GM23338 (cell line): ENCODE results near the gene ALG10B. TPM values are rescaled to one million over a fixed set of nuclear protein-coding genes. Genes with fewer than 3 reads are reported as not detected.
"Not testable (repeated sequence)": the region's sequence is repeated elsewhere in the genome, so short reads cannot be mapped to it uniquely, and the experiment has no call there.

Source experiments
- ATAC-seq: fragments of 200-7000 bp; cut with Tn5 transposase; 3 replicates; pipeline ENCODE4 v1.9.1; 2020
- DNase-seq: peaks from one replicate; pipeline ENCODE4 v3.0.0-alpha.2; 2015; ENCODE audit warnings: low spot score
- H2AFZ ChIP-seq: fragments of 200-600 bp; sonication (generic); 2 replicates; pipeline ENCODE4 v1.8.0; 2016; ENCODE audit warnings: antibody characterized with exemption, mild to moderate bottlenecking, moderate library complexity
- H3F3A ChIP-seq: fragments of 200-600 bp; sonication (generic); replicated peaks from 2 replicates; pipeline ENCODE4 v1.8.0; 2017; ENCODE audit warnings: antibody characterized with exemption, mixed run types, low read depth
- H3K27ac ChIP-seq: fragments of 200-600 bp; sonication (generic); 2 replicates; pipeline ENCODE4 v1.6.1; 2016; ENCODE audit warnings: low read depth
- H3K27me3 ChIP-seq: fragments of 200-600 bp; sonication (generic); 2 replicates; pipeline ENCODE4 v1.8.0; 2016; ENCODE audit warnings: mild to moderate bottlenecking, mixed run types, moderate library complexity; ENCODE audit not compliant: insufficient read depth
- H3K36me3 ChIP-seq: fragments of 200-600 bp; sonication (generic); 2 replicates; pipeline ENCODE4 v1.8.0; 2016; ENCODE audit warnings: mild to moderate bottlenecking; ENCODE audit not compliant: insufficient read depth
- H3K4me1 ChIP-seq: fragments of 200-600 bp; sonication (generic); 2 replicates; pipeline ENCODE4 v1.8.0; 2016; ENCODE audit warnings: mild to moderate bottlenecking, moderate library complexity; ENCODE audit not compliant: insufficient read depth
- H3K4me2 ChIP-seq: fragments of 200-600 bp; sonication (generic); 2 replicates; pipeline ENCODE4 v1.7.1; 2017; ENCODE audit warnings: mixed run types
- H3K4me3 ChIP-seq: fragments of 200-600 bp; sonication (generic); 2 replicates; pipeline ENCODE4 v1.6.1; 2016; ENCODE audit warnings: mixed run types
- H3K79me2 ChIP-seq: fragments of 200-600 bp; sonication (generic); replicated peaks from 2 replicates; pipeline ENCODE4 v1.8.0; 2017; ENCODE audit warnings: mild to moderate bottlenecking; ENCODE audit not compliant: insufficient read depth
- H3K9me2 ChIP-seq: fragments of 200-600 bp; sonication (generic); 2 replicates; pipeline ENCODE4 v1.8.0; 2017; ENCODE audit not compliant: insufficient read depth
- H4K20me1 ChIP-seq: fragments of 200-600 bp; sonication (generic); replicated peaks from 2 replicates; pipeline ENCODE4 v1.8.0; 2017; ENCODE audit warnings: mild to moderate bottlenecking; ENCODE audit not compliant: insufficient read depth
- H3K27ac Mint-ChIP-seq: 2 replicates; pipeline ENCODE4 v1.8.0; 2020; ENCODE audit warnings: inconsistent platforms, mild to moderate bottlenecking, moderate library complexity, mixed read lengths
- H3K27me3 Mint-ChIP-seq: 3 replicates; pipeline ENCODE4 v1.8.0; 2022; ENCODE audit warnings: low read depth, mild to moderate bottlenecking, moderate library complexity, mixed read lengths, inconsistent platforms; ENCODE audit not compliant: insufficient read depth, poor library complexity
- H3K36me3 Mint-ChIP-seq: 3 replicates; pipeline ENCODE4 v1.8.0; 2021; ENCODE audit warnings: low read depth, mild to moderate bottlenecking, inconsistent platforms, moderate library complexity, mixed read lengths
- H3K4me1 Mint-ChIP-seq: 3 replicates; pipeline ENCODE4 v1.8.0; 2020; ENCODE audit warnings: mild to moderate bottlenecking, inconsistent platforms, mixed read lengths
- H3K4me3 Mint-ChIP-seq: 3 replicates; pipeline ENCODE4 v1.8.0; 2021; ENCODE audit warnings: moderate library complexity, mild to moderate bottlenecking, inconsistent platforms, mixed read lengths
- H3K9me3 Mint-ChIP-seq: 3 replicates; pipeline ENCODE4 v1.8.0; 2020; ENCODE audit warnings: moderate library complexity, mild to moderate bottlenecking, inconsistent platforms, mixed read lengths
- CREB1 ChIP-seq: fragments of 250-450 bp; sonication (Bioruptor Pico); IDR thresholded peaks from 2 replicates; pipeline ENCODE4 v1.5.0; 2020; ENCODE audit warnings: low read depth, mild to moderate bottlenecking, moderate library complexity
- EZH2phosphoT487 ChIP-seq: fragments of 200-600 bp; sonication (generic); IDR thresholded peaks from one replicate; pipeline ENCODE4 v1.8.1; 2018; ENCODE audit warnings: antibody characterized with exemption; ENCODE audit not compliant: unreplicated experiment
- JUNB ChIP-seq: IDR thresholded peaks from one replicate; pipeline ENCODE4 v1.6.1; 2016; ENCODE audit warnings: antibody characterized with exemption; ENCODE audit not compliant: unreplicated experiment
- ZNF114 ChIP-seq: fragments of 250-450 bp; sonication (Bioruptor Pico); IDR thresholded peaks from 2 replicates; pipeline ENCODE4 v1.5.0; 2020; ENCODE audit warnings: mild to moderate bottlenecking, moderate library complexity
- polyA plus RNA-seq: library from polyadenylated mRNA; unstranded; fragments of >200 nt; fragmentation: Nextera tagmentation; extraction: Ambion mirVana; gene quantifications from 2 replicates; pipeline ENCODE4 v1.2.1, GENCODE V29; 2016
- total RNA-seq: library from RNA; depleted of rRNA; stranded (reverse); fragments of >200 nt; shearing (Covaris generic); gene quantifications from 2 replicates; pipeline ENCODE4 v1.2.3, GENCODE V29; 2014
- TF ChIP-seq, protein P1 (sequence below): IDR thresholded peaks from one replicate; pipeline ENCODE4 v1.6.1; 2018; ENCODE audit warnings: antibody characterized with exemption; ENCODE audit not compliant: unreplicated experiment

Gene ALG10B
- total and polyA plus RNA-seq, 2 experiments from 2014 or later: 0.44 to 4.0 TPM

DNA sequence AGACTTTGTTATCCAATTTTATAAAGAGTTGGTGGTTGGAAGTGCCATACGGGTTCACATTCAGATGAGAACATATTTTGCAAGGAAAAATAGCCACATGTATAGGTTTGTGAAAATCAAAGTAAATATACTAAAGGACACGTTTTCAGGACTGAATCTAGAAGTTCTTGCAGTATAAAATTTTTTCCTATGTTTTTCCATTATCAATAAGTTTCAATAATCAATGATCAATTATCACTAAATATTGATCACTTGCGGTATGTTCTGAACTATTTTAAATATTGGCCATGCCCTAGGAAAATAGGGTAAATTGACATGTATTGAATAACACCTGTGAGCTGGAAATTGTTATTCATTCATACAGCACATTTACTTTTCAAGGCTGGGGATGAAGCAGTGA is 25.9 kb downstream of the ALG10B start:
- Histone ChIP-seq H3F3A (no peaks in the 10 kb centered on the region), H4K20me1 (no peaks in the 10 kb centered on the region), H3K79me2 (no peaks in the 10 kb centered on the region), H3K4me1 (no peaks in the 10 kb centered on the region), H3K36me3 (no peaks in the 10 kb centered on the region), H3K27me3 (no peaks in the 10 kb centered on the region), H3K27ac (no peak overlapping the region), H3K4me3 (no peak overlapping the region), H2AFZ (no peak overlapping the region), H3K4me2 (no peak overlapping the region), H3K9me2 (no peaks in the 10 kb centered on the region)
- Mint-ChIP-seq H3K36me3 (peaks cover 38% of the 10 kb centered on the region), H3K9me3 (peaks cover 46% of the 10 kb centered on the region), H3K27me3 (peaks cover 1% of the 10 kb centered on the region), H3K4me1 (peaks cover 9% of the 10 kb centered on the region), H3K4me3 (no peak overlapping the region), H3K27ac (no peak overlapping the region)
- ATAC-seq (no peak), DNase-seq (no peak)
- TF ChIP-seq CREB1 (no peak), ZNF114 (CRISPR knock-in tag) (no peak), EZH2phosphoT487 (no peak), JUNB (no peak)
- TF ChIP-seq, protein P1, sequence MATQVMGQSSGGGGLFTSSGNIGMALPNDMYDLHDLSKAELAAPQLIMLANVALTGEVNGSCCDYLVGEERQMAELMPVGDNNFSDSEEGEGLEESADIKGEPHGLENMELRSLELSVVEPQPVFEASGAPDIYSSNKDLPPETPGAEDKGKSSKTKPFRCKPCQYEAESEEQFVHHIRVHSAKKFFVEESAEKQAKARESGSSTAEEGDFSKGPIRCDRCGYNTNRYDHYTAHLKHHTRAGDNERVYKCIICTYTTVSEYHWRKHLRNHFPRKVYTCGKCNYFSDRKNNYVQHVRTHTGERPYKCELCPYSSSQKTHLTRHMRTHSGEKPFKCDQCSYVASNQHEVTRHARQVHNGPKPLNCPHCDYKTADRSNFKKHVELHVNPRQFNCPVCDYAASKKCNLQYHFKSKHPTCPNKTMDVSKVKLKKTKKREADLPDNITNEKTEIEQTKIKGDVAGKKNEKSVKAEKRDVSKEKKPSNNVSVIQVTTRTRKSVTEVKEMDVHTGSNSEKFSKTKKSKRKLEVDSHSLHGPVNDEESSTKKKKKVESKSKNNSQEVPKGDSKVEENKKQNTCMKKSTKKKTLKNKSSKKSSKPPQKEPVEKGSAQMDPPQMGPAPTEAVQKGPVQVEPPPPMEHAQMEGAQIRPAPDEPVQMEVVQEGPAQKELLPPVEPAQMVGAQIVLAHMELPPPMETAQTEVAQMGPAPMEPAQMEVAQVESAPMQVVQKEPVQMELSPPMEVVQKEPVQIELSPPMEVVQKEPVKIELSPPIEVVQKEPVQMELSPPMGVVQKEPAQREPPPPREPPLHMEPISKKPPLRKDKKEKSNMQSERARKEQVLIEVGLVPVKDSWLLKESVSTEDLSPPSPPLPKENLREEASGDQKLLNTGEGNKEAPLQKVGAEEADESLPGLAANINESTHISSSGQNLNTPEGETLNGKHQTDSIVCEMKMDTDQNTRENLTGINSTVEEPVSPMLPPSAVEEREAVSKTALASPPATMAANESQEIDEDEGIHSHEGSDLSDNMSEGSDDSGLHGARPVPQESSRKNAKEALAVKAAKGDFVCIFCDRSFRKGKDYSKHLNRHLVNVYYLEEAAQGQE: no peak

DNA sequence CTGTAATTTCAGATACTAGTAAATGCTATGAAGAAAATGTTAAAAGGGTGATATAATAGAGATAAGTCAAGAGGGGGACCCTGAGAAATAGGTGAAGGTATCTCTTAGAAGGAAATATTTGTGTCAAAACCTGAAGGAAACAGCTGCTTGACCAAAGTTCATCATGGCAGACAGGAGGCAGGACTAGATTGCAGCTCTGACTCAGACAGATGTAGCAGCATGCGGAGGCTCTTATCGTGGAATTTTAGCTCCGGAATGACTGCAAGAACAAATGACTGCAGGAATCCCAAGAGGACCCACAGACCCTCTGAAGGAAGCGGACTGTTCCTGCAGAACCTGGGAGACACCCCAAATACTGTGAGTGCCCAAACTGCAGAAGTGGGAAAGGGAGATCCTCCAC is 26.7 kb downstream of the ALG10B start:
- H3K79me2 ChIP-seq, H3K27ac Mint-ChIP-seq, H3F3A ChIP-seq, H3K4me3 Mint-ChIP-seq, H3K27me3 Mint-ChIP-seq, H3K9me2 ChIP-seq, H3K4me2 ChIP-seq, DNase-seq, H3K36me3 ChIP-seq, ATAC-seq, H3K27me3 ChIP-seq, H3K4me1 Mint-ChIP-seq, H2AFZ ChIP-seq, H4K20me1 ChIP-seq, H3K4me3 ChIP-seq, H3K27ac ChIP-seq, H3K4me1 ChIP-seq: not testable (repeated sequence)
- Mint-ChIP-seq H3K36me3 (peaks cover 42% of the 10 kb centered on the region), H3K9me3 (peaks cover 54% of the 10 kb centered on the region)

DNA sequence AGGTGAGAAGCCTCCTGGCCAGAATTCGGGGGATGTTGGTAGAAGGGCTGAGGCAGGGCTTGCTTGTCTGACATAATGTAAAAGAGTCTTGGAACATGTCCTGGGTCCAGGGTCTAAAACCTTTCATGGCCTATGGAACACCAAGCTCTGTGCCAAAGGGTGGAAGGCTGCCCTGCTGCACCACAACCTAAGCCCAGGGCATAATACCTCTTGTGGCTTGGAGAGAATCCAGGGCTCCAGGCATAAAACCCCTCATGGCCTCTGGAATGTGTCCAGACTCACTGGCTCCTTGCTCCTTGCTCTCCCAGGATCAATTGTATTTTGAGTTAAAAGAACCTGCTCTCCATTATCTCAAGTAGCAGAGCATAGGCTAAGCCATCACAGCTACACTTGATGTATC is 27.3 kb downstream of the ALG10B start:
- H3K4me3 Mint-ChIP-seq, H3K27me3 ChIP-seq, H2AFZ ChIP-seq, H3K4me2 ChIP-seq, H3F3A ChIP-seq, H3K4me1 ChIP-seq, H3K27ac ChIP-seq, H3K27me3 Mint-ChIP-seq, H3K9me2 ChIP-seq, DNase-seq, H3K4me3 ChIP-seq, H3K27ac Mint-ChIP-seq, H3K79me2 ChIP-seq, H3K4me1 Mint-ChIP-seq, ATAC-seq, H3K36me3 ChIP-seq, H4K20me1 ChIP-seq: not testable (repeated sequence)
- Mint-ChIP-seq H3K9me3 (peaks cover 59% of the 10 kb centered on the region), H3K36me3 (peaks cover 42% of the 10 kb centered on the region)
